Measurements from ENCODE around the gene OR10A4. TPM values are rescaled to one million over a fixed set of nuclear protein-coding genes. Genes with fewer than 3 reads are reported as not detected.
"Not testable (repeated sequence)": the region's sequence is repeated elsewhere in the genome, so short reads cannot be mapped to it uniquely, and the experiment has no call there.

Gene OR10A4
- total RNA-seq, 1 donor from 2014 or later = not detected

DNA sequence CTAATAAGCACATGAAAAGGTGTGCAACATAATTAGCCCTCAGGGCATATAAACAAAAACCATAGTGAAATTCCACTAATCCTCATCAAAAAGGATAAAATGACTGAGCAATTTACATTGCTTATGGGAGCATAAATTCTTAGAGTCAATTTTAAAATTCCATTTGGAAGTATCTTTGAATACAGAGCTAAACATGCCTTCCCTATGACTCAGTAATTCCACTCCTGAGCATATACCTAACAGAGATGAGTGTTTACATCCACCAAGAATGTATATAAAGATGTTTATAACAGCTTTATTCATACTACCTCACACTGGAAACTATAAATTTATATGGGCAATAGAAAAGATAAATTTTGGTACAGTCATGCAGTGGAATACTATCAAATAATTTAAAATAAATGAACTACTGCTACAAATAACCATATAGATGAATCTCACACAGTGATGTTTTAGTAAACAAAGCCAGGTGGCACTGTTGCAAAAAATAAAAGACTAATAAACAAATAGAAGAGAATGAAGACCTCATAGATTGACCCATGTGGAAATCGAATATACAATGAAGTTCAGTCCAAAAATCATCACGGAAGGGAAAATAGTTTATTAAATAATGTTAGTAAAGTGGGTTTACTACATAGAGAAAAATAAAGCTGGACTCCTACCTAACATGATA, 24.0 kb downstream of the OR10A4 start:
- no peak for DNase-seq

GRCh38 chr11:6904804-6905203, 28.4 kb downstream of the OR10A4 start:
- not testable (repeated sequence) for DNase-seq

DNA sequence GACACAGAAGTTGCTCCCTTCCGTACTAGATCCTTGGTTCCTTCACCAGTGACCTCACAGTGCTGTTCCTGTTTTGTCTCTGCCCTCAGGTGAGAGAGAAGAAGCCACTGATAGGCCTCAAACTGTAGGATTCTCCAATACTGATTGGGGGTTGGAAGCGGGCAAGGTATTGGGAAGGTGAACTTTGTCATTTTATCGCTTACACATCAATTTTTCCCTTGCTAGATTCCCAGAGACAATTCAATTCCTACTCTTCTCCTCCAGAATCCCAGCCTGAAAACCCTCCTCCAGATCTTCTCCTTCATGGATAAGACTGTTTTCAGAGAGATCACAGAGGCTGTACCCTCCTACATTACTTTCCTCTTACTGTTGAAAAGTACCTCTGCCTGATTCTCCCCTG, 35.0 kb downstream of the OR10A4 start:
- DNase-seq = no peak

- DNase-seq = no peak
These were observed 35.5 kb downstream of the OR10A4 start for GRCh38 chr11:6911948-6912347.

GRCh38 chr11:6919698-6920097, 43.3 kb downstream of the OR10A4 start:
- DNase-seq = no peak

DNA sequence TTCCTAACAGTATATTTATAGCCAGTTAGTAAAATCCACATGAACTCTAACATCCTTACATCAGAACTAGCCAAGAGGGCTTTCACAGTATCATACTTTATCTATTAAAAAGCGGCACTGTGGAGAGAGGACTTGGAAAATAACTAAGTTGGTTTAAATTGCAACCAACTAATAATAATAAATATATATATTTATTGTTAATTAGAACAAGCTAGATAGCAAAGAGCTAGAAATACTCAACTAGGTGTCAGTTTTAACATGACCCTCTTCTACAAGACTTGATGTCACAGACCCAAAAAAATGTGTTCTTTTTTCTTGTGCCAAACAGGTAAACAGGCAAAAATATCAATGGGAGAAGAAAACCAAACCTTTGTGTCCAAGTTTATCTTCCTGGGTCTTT, 44.3 kb downstream of the OR10A4 start, which contains the start of gene OR2D3:
Gene OR2D3, plus strand, starts transcription at position 301 of the 400 bp plus-strand sequence. Its CDS starts 0 bp downstream, at position 301.
- DNase-seq = no peak

DNA sequence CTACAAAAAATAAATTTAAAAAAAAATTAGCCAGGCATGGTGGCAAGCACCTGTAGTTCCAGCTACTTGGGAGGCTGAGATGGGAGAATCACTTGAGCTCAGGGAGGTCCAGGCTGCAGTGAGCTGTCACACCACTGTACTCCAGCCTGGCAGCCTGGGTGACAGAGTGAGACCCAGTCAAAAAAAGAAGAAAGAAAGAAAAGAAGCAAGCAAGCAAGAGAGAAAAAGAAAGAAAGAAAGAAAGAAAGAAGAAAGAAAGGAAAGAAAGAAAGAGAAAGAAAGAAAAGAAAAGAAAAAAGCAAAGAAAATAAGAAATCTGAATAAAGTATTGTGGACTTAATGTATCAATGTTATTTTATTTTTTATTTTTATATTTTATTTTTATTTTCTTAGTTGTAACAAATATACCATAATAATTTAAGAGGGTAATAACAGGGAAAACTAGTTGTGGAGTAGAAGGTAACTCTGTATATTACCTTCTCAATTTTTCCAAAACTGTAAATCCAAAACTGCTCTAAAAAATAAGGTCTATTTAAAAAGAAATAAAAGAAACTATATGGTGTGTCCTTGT, 48.7 kb downstream of the OR10A4 start:
- DNase-seq = no peak

DNA sequence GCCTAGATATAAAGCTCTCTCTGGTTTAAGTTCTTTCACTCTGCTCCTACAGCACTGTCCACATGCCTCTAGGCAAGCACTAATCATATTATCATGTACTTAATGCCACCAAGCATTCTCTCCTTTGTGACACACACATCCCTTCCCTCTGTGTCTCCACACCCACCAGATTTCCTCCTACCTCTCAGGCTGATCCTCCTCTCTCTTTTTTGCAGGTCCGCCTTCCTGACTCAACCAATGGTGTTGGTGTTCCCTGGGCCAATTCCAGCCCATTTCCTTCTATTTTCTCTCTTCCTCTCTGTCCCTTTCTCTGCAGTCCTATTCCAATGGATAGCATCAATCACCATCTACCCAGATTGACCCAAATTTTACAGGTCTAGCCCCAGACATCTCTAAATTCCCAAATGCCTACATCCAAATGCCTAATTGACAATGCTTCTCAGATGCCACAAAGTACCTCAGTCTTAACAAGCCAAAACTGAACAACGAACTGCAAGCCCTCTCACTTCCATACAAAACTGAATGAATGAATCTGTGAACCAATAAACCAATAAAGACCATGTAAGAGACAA, 49.3 kb downstream of the OR10A4 start:
- no peak for DNase-seq

DNA sequence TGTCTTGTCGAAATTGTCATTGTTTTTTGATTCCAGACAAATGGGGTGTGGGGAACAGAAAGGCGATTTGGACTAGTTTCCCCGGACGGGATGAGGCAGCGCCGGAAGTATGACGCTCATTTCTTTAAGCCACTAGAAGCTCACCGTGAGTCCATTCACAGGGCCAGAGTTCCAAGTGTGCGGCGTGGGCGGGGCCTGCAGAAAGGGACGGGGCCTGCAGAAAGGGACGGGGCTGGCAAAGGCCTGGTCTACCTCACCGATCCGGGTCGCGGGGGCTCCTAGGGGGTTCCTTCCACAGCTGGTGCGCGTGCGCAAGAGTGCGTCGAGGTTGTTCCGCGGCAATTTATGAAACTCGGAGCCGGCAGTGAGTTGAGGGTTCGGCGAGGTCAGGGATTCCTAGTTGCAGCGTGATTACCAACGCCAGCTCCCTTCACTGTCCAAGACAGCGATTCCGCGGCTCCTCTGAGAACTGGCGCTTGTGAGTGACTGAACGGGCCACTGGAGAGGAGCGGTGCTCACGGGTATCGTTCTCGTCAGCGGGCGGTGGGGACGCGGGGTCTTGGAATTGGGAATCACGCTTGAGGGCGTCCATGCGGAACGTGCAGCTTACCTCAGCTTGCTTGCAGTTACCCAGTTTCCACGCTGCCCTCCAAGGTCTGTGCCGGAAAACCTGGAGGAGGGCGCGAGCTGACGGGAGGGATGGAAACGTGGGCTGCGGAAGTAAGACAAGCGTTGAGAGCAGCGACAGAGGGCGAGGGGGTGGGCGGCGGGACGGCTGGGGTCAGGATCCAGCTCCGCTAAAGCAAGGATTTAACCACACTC, 50.0 kb downstream of the OR10A4 start, which contains the start of gene ZNF215:
Gene ZNF215, plus strand, starts transcription at position 219 of the 822 bp plus-strand sequence. CDS start 5,847 bp downstream, outside the sequence.
- DNase-seq = peak; percentile 56

GRCh38 chr11:6927030-6927617, 50.7 kb downstream of the OR10A4 start:
- DNase-seq = no peak

Other genes with a start within 250 kb of the OR10A4 start
- 29.0 TPM for gene DCHS1, start 220.8 kb upstream of the OR10A4 start, total RNA-seq
- 22.6 TPM for gene MRPL17, start 193.3 kb upstream of the OR10A4 start, total RNA-seq
- 0.10 TPM for gene OR2AG2, start 104.6 kb upstream of the OR10A4 start, total RNA-seq
- not detected for gene OR2AG1, start 93.6 kb upstream of the OR10A4 start, total RNA-seq
- 0.20 TPM for gene OR6A2, start 76.9 kb upstream of the OR10A4 start, total RNA-seq
- gene OR10A5, start 30.9 kb upstream of the OR10A4 start, total RNA-seq = not detected
- not detected for gene OR10A2, start 13.6 kb upstream of the OR10A4 start, total RNA-seq
- not detected for gene OR2D2, start 15.9 kb downstream of the OR10A4 start, total RNA-seq
- gene OR2D3, start 44.4 kb downstream of the OR10A4 start, total RNA-seq = not detected
- 1.6 TPM for gene ZNF215, start 49.8 kb downstream of the OR10A4 start, total RNA-seq
- gene ZNF214, start 143.7 kb downstream of the OR10A4 start, total RNA-seq = 4.5 TPM
- 0.20 TPM for gene NLRP14, start 143.9 kb downstream of the OR10A4 start, total RNA-seq
- not detected for gene RBMXL2, start 212.4 kb downstream of the OR10A4 start, total RNA-seq